GM23338 (cell line): ENCODE measurements around the gene PNPLA7. TPM values are rescaled to one million over a fixed set of nuclear protein-coding genes. Genes with fewer than 3 reads are reported as not detected.

ENCODE experiments used
- ATAC-seq: fragments of 200-7000 bp; cut with Tn5 transposase; 3 replicates; pipeline ENCODE4 v1.9.1; 2020
- DNase-seq: peaks from one replicate; pipeline ENCODE4 v3.0.0-alpha.2; 2015; ENCODE audit warnings: low spot score
- H2AFZ ChIP-seq: fragments of 200-600 bp; sonication (generic); 2 replicates; pipeline ENCODE4 v1.8.0; 2016; ENCODE audit warnings: antibody characterized with exemption, mild to moderate bottlenecking, moderate library complexity
- H3F3A ChIP-seq: fragments of 200-600 bp; sonication (generic); replicated peaks from 2 replicates; pipeline ENCODE4 v1.8.0; 2017; ENCODE audit warnings: antibody characterized with exemption, mixed run types, low read depth
- H3K27ac ChIP-seq: fragments of 200-600 bp; sonication (generic); 2 replicates; pipeline ENCODE4 v1.6.1; 2016; ENCODE audit warnings: low read depth
- H3K27me3 ChIP-seq: fragments of 200-600 bp; sonication (generic); 2 replicates; pipeline ENCODE4 v1.8.0; 2016; ENCODE audit warnings: mild to moderate bottlenecking, mixed run types, moderate library complexity; ENCODE audit not compliant: insufficient read depth
- H3K36me3 ChIP-seq: fragments of 200-600 bp; sonication (generic); 2 replicates; pipeline ENCODE4 v1.8.0; 2016; ENCODE audit warnings: mild to moderate bottlenecking; ENCODE audit not compliant: insufficient read depth
- H3K4me1 ChIP-seq: fragments of 200-600 bp; sonication (generic); 2 replicates; pipeline ENCODE4 v1.8.0; 2016; ENCODE audit warnings: mild to moderate bottlenecking, moderate library complexity; ENCODE audit not compliant: insufficient read depth
- H3K4me2 ChIP-seq: fragments of 200-600 bp; sonication (generic); 2 replicates; pipeline ENCODE4 v1.7.1; 2017; ENCODE audit warnings: mixed run types
- H3K4me3 ChIP-seq: fragments of 200-600 bp; sonication (generic); 2 replicates; pipeline ENCODE4 v1.6.1; 2016; ENCODE audit warnings: mixed run types
- H3K79me2 ChIP-seq: fragments of 200-600 bp; sonication (generic); replicated peaks from 2 replicates; pipeline ENCODE4 v1.8.0; 2017; ENCODE audit warnings: mild to moderate bottlenecking; ENCODE audit not compliant: insufficient read depth
- H3K9me2 ChIP-seq: fragments of 200-600 bp; sonication (generic); 2 replicates; pipeline ENCODE4 v1.8.0; 2017; ENCODE audit not compliant: insufficient read depth
- H4K20me1 ChIP-seq: fragments of 200-600 bp; sonication (generic); replicated peaks from 2 replicates; pipeline ENCODE4 v1.8.0; 2017; ENCODE audit warnings: mild to moderate bottlenecking; ENCODE audit not compliant: insufficient read depth
- H3K27ac Mint-ChIP-seq: 2 replicates; pipeline ENCODE4 v1.8.0; 2020; ENCODE audit warnings: inconsistent platforms, mild to moderate bottlenecking, moderate library complexity, mixed read lengths
- H3K27me3 Mint-ChIP-seq: 3 replicates; pipeline ENCODE4 v1.8.0; 2022; ENCODE audit warnings: low read depth, mild to moderate bottlenecking, moderate library complexity, mixed read lengths, inconsistent platforms; ENCODE audit not compliant: insufficient read depth, poor library complexity
- H3K36me3 Mint-ChIP-seq: 3 replicates; pipeline ENCODE4 v1.8.0; 2021; ENCODE audit warnings: low read depth, mild to moderate bottlenecking, inconsistent platforms, moderate library complexity, mixed read lengths
- H3K4me1 Mint-ChIP-seq: 3 replicates; pipeline ENCODE4 v1.8.0; 2020; ENCODE audit warnings: mild to moderate bottlenecking, inconsistent platforms, mixed read lengths
- H3K4me3 Mint-ChIP-seq: 3 replicates; pipeline ENCODE4 v1.8.0; 2021; ENCODE audit warnings: moderate library complexity, mild to moderate bottlenecking, inconsistent platforms, mixed read lengths
- H3K9me3 Mint-ChIP-seq: 3 replicates; pipeline ENCODE4 v1.8.0; 2020; ENCODE audit warnings: moderate library complexity, mild to moderate bottlenecking, inconsistent platforms, mixed read lengths
- CTCF ChIP-seq, 2 experiments: fragments of 200-600 bp in 1 of 2; sonication (generic) in 1 of 2; conservative IDR thresholded peaks; 2 replicates each; pipeline versions ENCODE4 v1.5.1 to v1.6.1; 2016 to 2017; ENCODE audit warnings: antibody characterized with exemption in 2 of 2, low read depth in 2 of 2, mild to moderate bottlenecking in 2 of 2, moderate library complexity in 1 of 2
- ETS1 ChIP-seq: IDR thresholded peaks from 2 replicates; pipeline ENCODE4 v1.6.1; 2016; ENCODE audit warnings: antibody characterized with exemption
- EZH2 ChIP-seq: fragments of 200-600 bp; sonication (generic); IDR thresholded peaks from one replicate; pipeline ENCODE4 v1.8.0; 2017; ENCODE audit warnings: antibody characterized with exemption, mild to moderate bottlenecking, low read depth; ENCODE audit not compliant: unreplicated experiment
- EZH2phosphoT487 ChIP-seq: fragments of 200-600 bp; sonication (generic); IDR thresholded peaks from one replicate; pipeline ENCODE4 v1.8.1; 2018; ENCODE audit warnings: antibody characterized with exemption; ENCODE audit not compliant: unreplicated experiment
- JUNB ChIP-seq: IDR thresholded peaks from one replicate; pipeline ENCODE4 v1.6.1; 2016; ENCODE audit warnings: antibody characterized with exemption; ENCODE audit not compliant: unreplicated experiment
- NANOG ChIP-seq: IDR thresholded peaks from 2 replicates; pipeline ENCODE4 v1.6.1; 2016; ENCODE audit warnings: antibody characterized with exemption, borderline replicate concordance
- POLR2AphosphoS5 ChIP-seq: IDR thresholded peaks from 2 replicates; pipeline ENCODE4 v1.6.1; 2016; ENCODE audit warnings: antibody characterized with exemption, low read depth
- REST ChIP-seq: IDR thresholded peaks from one replicate; pipeline ENCODE4 v1.6.1; 2018; ENCODE audit warnings: antibody characterized with exemption; ENCODE audit not compliant: unreplicated experiment
- ZNF114 ChIP-seq: fragments of 250-450 bp; sonication (Bioruptor Pico); IDR thresholded peaks from 2 replicates; pipeline ENCODE4 v1.5.0; 2020; ENCODE audit warnings: mild to moderate bottlenecking, moderate library complexity
- ZNF462 ChIP-seq: fragments of 250-450 bp; sonication (Bioruptor Pico); IDR thresholded peaks from 2 replicates; pipeline ENCODE4 v1.5.0; 2020; ENCODE audit warnings: mild to moderate bottlenecking, moderate library complexity
- polyA plus RNA-seq: library from polyadenylated mRNA; unstranded; fragments of >200 nt; fragmentation: Nextera tagmentation; extraction: Ambion mirVana; gene quantifications from 2 replicates; pipeline ENCODE4 v1.2.1, GENCODE V29; 2016
- total RNA-seq: library from RNA; depleted of rRNA; stranded (reverse); fragments of >200 nt; shearing (Covaris generic); gene quantifications from 2 replicates; pipeline ENCODE4 v1.2.3, GENCODE V29; 2014

Gene PNPLA7
- total and polyA plus RNA-seq, 2 experiments from 2014 or later: 0.45 to 0.80 TPM

- no peak for DNase-seq
- no peaks in the 10 kb centered on the region; the same call in 2 of the 3 replicates for H3K36me3 Mint-ChIP-seq
- no peaks in the 10 kb centered on the region for H3F3A ChIP-seq
- no peak overlapping the region for H3K27ac Mint-ChIP-seq
- H3K27me3 Mint-ChIP-seq: peaks cover 10% of the 10 kb centered on the region
- H2AFZ ChIP-seq: no peak overlapping the region
- no peak overlapping the region for H3K4me2 ChIP-seq
- no peaks in the 10 kb centered on the region for H3K4me1 Mint-ChIP-seq
- H3K27me3 ChIP-seq: no peaks in the 10 kb centered on the region
- H3K9me2 ChIP-seq: no peaks in the 10 kb centered on the region
- no peaks in the 10 kb centered on the region for H4K20me1 ChIP-seq
- no peak overlapping the region for H3K27ac ChIP-seq
- H3K4me3 ChIP-seq: no peak overlapping the region
- no peak for ATAC-seq
- H3K4me3 Mint-ChIP-seq: no peak overlapping the region
- no peaks in the 10 kb centered on the region for H3K79me2 ChIP-seq
- no peaks in the 10 kb centered on the region for H3K36me3 ChIP-seq
- no peaks in the 10 kb centered on the region; the same call in 2 of the 3 replicates for H3K9me3 Mint-ChIP-seq
- no peak for TF ChIP-seq JUNB
- TF ChIP-seq EZH2phosphoT487: no peak
- no peak for TF ChIP-seq EZH2
- TF ChIP-seq NANOG: no peak
- no peak for TF ChIP-seq REST
- TF ChIP-seq CTCF (conservative IDR thresholded peaks at IDR 0.05; ENCODE audit: low read depth in 2 of 2): no peak
- TF ChIP-seq POLR2AphosphoS5: no peak
- no peak for TF ChIP-seq ZNF462 (CRISPR knock-in tag)
- no peak for TF ChIP-seq ZNF114
- no peak for TF ChIP-seq ETS1
- H3K4me1 ChIP-seq: no peaks in the 10 kb centered on the region
Measured at GRCh38 chr9:137465720-137466388, 84.3 kb downstream of the PNPLA7 start.
